Skin epidermis (tissue), 12 donors: ENCODE data around the gene IQSEC3.

Source experiments
- H3K27ac ChIP-seq, 21 experiments: fragments of 200-600 bp; sonication (generic) in 11 of 21; one replicate each; pipeline ENCODE4 v1.5.0; 2020; ENCODE audit warnings: mild to moderate bottlenecking in 3 of 21, inconsistent platforms in 2 of 21, moderate library complexity in 2 of 21
- H3K4me3 ChIP-seq, 7 experiments: fragments of 200-600 bp; sonication (generic) in 2 of 7; one replicate each; pipeline ENCODE4 v1.5.0; 2020; ENCODE audit warnings: inconsistent platforms in 2 of 7, mild to moderate bottlenecking in 2 of 7, moderate library complexity in 1 of 7

The IQSEC3 gene

DNA sequence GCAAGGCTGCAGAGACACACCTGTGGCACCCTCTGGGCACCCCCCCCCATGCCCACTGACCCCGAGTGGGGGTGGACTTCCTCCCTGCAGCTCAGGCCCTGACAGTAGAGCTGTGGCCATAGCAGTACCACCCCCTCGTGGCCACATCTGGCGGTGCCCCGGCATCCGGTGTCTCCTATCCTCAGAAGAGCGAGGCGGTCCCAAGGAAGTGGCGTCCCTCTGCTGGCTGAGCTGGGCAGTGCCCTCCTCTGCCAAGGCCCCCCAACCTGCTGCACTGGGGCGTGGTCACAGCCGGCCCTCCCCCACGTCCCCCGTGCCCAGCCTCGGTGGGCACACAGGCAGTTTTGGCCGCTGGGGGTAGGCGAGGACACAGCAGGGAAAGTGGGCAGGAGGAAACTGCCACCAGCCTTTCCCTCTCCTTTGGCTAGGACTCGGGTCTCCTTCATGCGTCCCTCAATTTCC, 153.4 kb downstream of the IQSEC3 start:
- H3K27ac ChIP-seq: no peak overlapping the region

GRCh38 chr12:220491-220890, 153.9 kb downstream of the IQSEC3 start:
- Histone ChIP-seq H3K4me3 (no peak overlapping the region), H3K27ac (no peak overlapping the region)

More for the DNA sequence above, 153.4 kb downstream of the IQSEC3 start:
- no peak overlapping the region for H3K4me3 ChIP-seq

GRCh38 chr12:220946-221550, 154.5 kb downstream of the IQSEC3 start:
- Histone ChIP-seq H3K27ac (no peak overlapping the region), H3K4me3 (no peak overlapping the region)

DNA sequence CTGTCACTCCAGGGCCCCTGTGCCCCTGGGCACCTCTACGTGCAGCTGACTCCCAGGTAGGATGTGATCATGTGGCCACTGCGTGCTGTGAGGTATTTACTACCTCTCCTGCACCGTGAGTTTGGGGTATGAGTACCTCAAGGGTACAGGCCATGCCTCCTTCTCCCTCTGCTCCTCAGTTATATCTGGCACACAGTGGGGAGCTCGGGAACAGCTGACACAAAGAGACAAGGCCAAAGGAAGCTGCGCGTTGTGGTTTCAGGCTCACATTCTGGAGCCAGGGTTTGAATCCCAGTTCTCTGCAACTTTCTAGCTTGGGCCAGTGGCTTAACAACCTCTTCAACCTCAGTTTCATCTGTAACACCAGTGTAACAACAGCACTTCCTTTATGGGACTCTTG, 155.2 kb downstream of the IQSEC3 start:
- Histone ChIP-seq H3K4me3 (no peak overlapping the region), H3K27ac (no peak overlapping the region)

GRCh38 chr12:223841-224240, 157.3 kb downstream of the IQSEC3 start:
- Histone ChIP-seq H3K27ac (no peak overlapping the region), H3K4me3 (no peak overlapping the region)

DNA sequence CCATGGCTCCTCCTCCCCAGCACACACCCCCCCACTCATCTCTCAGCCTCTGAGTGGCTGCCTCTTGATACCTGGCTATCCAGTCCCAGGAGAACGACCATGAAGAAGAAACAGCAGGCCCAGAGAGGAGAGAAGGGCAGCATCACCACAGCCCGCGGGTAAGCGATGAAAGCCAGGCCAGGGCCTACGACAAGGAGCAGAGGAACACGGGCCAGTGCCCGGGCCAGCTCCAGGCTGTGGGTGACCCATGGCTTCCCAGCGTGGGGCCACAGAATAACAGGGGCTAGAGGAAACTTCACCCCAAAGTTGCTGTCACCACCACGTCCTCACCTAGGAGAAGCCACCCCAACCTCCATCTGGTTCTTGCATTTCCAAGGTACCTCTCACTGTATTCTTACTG, 157.8 kb downstream of the IQSEC3 start:
- H3K27ac ChIP-seq: no peak overlapping the region
- no peak overlapping the region for H3K4me3 ChIP-seq

GRCh38 chr12:225012-225411, 158.4 kb downstream of the IQSEC3 start:
- Histone ChIP-seq H3K4me3 (no peak overlapping the region), H3K27ac (no peak overlapping the region)

- Histone ChIP-seq H3K27ac (no peak overlapping the region), H3K4me3 (no peak overlapping the region)
Measured at GRCh38 chr12:226401-226800, 159.8 kb downstream of the IQSEC3 start.

DNA sequence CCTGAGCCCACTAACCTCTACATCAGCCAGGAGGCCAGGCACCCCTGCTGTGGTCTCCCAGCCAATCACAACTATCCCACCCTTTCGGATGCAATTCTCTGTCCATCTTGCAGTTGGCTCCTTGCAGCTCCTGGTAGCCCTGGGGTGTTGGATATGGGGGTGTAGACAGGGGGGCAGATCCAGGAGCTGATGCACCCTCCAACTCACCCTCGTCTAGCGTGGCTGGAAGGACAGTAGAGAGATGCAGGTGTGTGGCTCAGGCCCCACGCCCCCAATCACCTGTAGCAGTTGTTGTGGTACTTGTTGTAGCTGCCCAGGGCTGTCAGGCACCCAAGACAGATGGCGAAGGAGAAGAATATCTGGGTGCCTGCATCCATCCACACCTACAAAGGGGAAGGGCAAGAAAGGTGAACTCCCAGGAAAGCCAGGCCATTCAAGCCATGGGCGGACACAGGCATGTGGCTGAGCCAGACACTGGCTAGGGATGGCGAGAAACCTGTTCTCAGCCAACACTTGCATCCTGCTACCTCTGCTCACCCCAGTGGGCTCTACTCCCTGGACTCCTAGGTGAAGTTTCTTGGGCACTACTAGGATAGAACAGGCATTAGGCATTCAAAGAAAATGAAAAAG, 160.8 kb downstream of the IQSEC3 start:
- no peak overlapping the region for H3K4me3 ChIP-seq
- H3K27ac ChIP-seq: no peak overlapping the region
